ENCODE data around the gene GPSM1. TPM values are rescaled to one million over a fixed set of nuclear protein-coding genes. Genes with fewer than 3 reads are reported as not detected.

The GPSM1 gene
- total RNA-seq, 1 experiment from 2014 or later: 26.4 TPM

GRCh38 chr9:136280535-136281315 is 46.6 kb upstream of the GPSM1 start (continued):
- TF ChIP-seq REST (IDR thresholded peaks at IDR 0.05; ENCODE audit: low read depth) (no peak), FOSL1 (IDR thresholded peaks at IDR 0.05; ENCODE audit: low read depth) (no peak), ATF3 (IDR thresholded peaks at IDR 0.05) (no peak), YY1 (IDR thresholded peaks at IDR 0.05; ENCODE audit: extremely low read depth, insufficient replicate concordance, low read depth, low read length) (no peak), POLR2AphosphoS5 (IDR thresholded peaks at IDR 0.05; ENCODE audit: low read depth, low read length) (no peak)

- H3K27me3 ChIP-seq (ENCODE audit: insufficient read depth, low read length): no peaks in the 10 kb centered on the region
- no peak overlapping the region for H2AFZ ChIP-seq (ENCODE audit: low read depth, low read length, poor library complexity, severe bottlenecking)
- intact Hi-C loops (cut with micrococcal nuclease): loop anchor here (2.0 to 10.0 kb wide), 3 partner anchors 149 to 679 kb away; partner anchors contain the start of gene UBAC1
- BruUV-seq (replicated peaks): no TSS peak
- H4K20me1 ChIP-seq (ENCODE audit: insufficient read depth): no peaks in the 10 kb centered on the region
- H3K36me3 ChIP-seq (ENCODE audit: control insufficient read depth in 1 of 2, insufficient read depth in 2 of 2, low read length in 2 of 2): no peaks in the 10 kb centered on the region
- H3K9me2 ChIP-seq (ENCODE audit: insufficient read depth): no peaks in the 10 kb centered on the region
- H3K79me2 ChIP-seq (ENCODE audit: insufficient read depth, low read length): no peaks in the 10 kb centered on the region
- POLR2A ChIA-PET: interaction anchor here (1.1 kb wide), 1 partner anchor 15 kb away, joined by 3 read pairs; no protein-coding TSS in a partner anchor
- no peak overlapping the region; the same call in 1 of the 2 replicates for H3K27ac ChIP-seq (ENCODE audit: low read depth, low read length)
- no peak overlapping the region for H3K4me2 ChIP-seq (ENCODE audit: low read length)
- RAD21 ChIA-PET (ENCODE audit: low non-redundant PET in 1 of 2, low total read pairs in 2 of 2, uncharacterized antibody in 2 of 2, unreplicated experiment in 2 of 2): no interaction called here
- peaks cover 6 to 9% of the 10 kb centered on the region in 2 experiments; a peak in 3 of 4 replicates for H3K4me1 ChIP-seq (ENCODE audit: control insufficient read depth in 1 of 2, insufficient read depth in 2 of 2, low read length in 2 of 2)
- DNase-seq (ENCODE audit: low read depth, low spot score) (no peak), ATAC-seq (no peak)
- H3K9me3 ChIP-seq (ENCODE audit: control insufficient read depth in 1 of 2, insufficient read depth in 1 of 2, low read depth in 1 of 2, low read length in 2 of 2): no peaks in the 10 kb centered on the region
- H3K4me3 ChIP-seq (replicated peaks in 1 of 2; ENCODE audit: low read depth in 1 of 2, low read length in 2 of 2): no peak overlapping the region
- no peak overlapping the region for H3K9ac ChIP-seq (ENCODE audit: low read length)
- CTCF ChIA-PET: interaction anchor here (1.4 kb wide), 1 partner anchor 111 kb away, joined by 4 read pairs; no protein-coding TSS in a partner anchor
- TF ChIP-seq SP1 (IDR thresholded peaks at IDR 0.05; ENCODE audit: low read depth) (no peak), ELF1 (IDR thresholded peaks at IDR 0.05; ENCODE audit: borderline replicate concordance, low read depth) (no peak), EZH2phosphoT487 (IDR thresholded peaks at IDR 0.05; ENCODE audit: borderline replicate concordance) (no peak), CBX3 (IDR thresholded peaks at IDR 0.05; ENCODE audit: low read depth) (no peak)
These were observed 45.7 kb upstream of the GPSM1 start for GRCh38 chr9:136281421-136282271.

All from HCT116 (cell line).